GM19023 (cell line): ENCODE measurements around the gene SMCR8.
"Not testable (repeated sequence)": the region's sequence is repeated elsewhere in the genome, so short reads cannot be mapped to it uniquely, and the experiment has no call there.

ENCODE experiments used
- ATAC-seq: cut with Tn5 transposase; IDR thresholded peaks from one replicate; pipeline ENCODE4 v1.9.1; 2021; ENCODE audit warnings: mild to moderate bottlenecking, moderate library complexity; ENCODE audit not compliant: unreplicated experiment

Gene SMCR8

GRCh38 chr17:18360518-18360917 is 45.4 kb downstream of the SMCR8 start:
- ATAC-seq = no peak

GRCh38 chr17:18361837-18362697 is 47.0 kb downstream of the SMCR8 start:
- ATAC-seq = no peak

DNA sequence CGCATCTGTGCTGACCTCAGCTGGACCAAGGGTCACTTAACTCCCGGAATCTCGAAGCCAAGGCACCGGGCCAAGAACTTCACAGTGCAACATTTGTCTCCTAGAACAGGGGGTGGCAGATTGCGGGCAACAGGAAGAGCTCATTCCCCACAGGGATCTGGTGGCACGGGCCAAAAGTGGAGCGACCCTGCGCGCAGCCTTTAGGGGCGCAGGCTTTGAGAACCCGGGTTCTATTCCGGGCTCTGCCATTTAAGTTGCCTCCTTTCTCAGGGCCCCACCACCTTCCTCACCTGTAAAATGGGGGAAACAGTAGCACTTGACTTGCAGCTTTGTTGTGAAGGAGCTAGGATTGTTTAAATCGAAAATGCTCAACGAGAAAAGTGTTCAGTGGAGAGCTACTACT is 47.6 kb downstream of the SMCR8 start:
- no peak for ATAC-seq

DNA sequence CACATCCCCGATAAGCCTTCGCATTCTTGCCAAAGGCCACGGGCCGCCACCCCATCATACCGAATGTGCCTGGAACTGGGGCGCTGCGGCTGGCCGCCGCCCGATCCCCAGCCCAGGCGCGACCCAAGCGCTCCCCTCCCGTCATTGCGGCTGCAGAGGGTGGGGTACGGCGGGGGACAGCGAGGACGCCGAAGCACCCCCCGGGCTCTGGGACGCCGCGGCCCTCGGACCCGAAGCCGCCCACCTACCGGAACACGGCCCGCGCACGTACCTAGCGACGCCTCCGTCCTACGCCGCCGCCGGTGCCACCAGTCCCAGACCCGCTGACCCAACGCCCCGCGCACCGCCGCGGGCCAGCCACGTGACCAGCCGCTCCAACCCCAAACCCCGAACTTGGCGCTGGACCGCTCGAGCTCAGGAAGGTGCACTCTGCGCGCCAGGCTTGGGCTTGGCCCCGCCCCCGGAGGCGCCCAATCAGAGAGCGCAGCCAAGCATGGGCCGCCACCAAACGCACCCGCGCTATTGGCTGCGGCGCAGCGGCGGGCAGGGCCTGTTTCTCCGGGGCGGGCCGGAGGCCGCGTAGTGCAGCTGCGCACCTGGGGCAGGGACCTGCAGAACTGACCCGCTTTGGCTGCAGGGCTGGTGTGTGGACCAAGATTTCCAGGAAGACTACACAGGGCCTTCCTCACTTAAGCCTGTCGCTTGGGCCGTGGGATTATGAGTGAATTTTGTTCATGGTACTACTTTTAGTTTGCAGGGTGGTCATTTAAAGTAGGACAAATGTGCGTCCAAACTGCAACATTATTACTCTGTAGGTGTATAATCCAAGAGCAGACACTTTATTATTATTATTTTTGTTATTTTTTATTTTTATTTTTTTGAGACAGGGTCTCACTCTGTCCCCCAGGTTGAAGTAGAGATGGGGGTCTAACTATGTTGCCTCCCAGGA is 48.3 kb downstream of the SMCR8 start, which contains the start of gene SHMT1:
Gene SHMT1 (minus strand): TSS at position 450 of the 949 bp plus-strand sequence. CDS start 7,569 bp downstream, outside the sequence.
- ATAC-seq = peak; percentile 99

- ATAC-seq = no peak
These were observed 49.1 kb downstream of the SMCR8 start for GRCh38 chr17:18364166-18364565.

DNA sequence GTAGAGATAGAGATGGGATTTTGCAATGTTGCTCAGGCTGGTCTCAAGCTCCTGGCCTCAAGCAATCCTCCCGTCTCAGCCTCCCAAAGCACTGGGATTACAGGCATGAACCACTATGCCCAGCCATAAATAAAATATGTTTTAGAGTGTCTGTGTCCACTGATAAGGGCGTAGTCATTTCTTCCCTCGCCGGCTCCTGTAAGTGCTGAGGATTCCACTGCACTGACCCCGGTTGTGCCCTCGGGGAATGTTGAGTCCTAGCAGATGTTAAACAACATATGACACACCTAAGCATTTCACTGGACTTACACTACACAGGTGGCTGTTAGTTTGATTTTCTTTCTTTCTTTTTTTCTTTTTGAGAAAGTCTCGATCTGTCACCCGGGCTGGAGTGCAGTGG is 53.9 kb downstream of the SMCR8 start:
- no peak for ATAC-seq

GRCh38 chr17:18370761-18371160 is 55.7 kb downstream of the SMCR8 start:
- no peak for ATAC-seq

DNA sequence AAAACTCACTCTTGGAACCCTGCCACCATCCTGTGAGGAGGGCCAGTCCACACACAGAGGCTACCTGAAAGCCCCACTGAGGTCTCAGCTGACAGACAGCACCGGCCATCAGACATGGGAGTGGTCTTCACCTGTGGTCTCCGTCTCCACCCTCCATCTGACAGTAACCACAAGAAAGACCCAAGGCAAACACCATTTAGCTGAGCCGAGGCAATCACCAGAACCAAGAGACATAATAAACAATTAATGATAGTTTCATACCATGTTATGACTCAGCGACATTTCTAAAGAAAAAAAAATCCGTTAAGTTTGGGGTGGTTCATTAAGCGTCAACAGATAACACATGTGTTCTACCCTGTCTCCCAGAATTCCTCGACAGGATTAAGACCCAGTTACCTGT is 56.4 kb downstream of the SMCR8 start:
- no peak for ATAC-seq

DNA sequence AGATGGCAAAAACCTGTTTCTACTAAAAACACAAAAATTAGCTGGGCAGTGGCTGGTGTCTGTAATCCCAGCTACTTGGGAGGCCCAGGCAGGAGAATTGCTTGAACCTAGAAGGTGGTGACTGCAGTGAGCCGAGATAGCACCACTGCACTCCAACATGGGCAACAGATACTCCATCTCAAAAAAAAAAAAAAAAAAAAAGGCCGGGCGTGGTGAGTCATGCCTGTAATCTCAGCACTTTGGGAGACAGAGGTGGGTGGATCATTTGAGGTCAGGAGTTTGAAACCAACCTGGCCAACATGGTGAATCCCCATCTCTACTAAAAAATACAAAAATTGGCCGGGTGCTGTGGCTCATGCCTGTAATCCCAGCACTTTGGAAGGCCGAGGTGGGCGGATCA is 58.1 kb downstream of the SMCR8 start:
- not testable (repeated sequence) for ATAC-seq

DNA sequence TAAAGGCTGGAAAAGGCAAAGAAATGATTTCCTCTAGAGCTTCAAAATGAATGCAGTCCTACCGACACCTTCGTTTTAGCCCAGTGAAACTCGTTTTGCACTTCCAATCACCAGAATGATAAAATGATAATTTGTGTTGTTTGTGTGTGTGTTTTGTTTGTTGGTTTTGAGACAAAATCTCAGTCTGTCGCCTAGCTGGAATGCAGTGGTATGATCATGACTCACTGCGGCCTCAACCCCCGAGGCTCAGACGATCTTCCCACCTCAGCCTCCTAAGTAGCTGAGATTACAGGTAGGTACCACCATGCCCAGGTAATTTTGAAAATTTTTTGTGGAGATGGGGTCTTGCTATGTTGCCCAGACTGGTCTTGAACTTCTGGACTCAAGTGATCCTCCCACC is 59.1 kb downstream of the SMCR8 start:
- no peak for ATAC-seq
